Muscle of back (tissue), 11 donors: ENCODE data around the gene MEIS2. TPM values are rescaled to one million over a fixed set of nuclear protein-coding genes. Genes with fewer than 3 reads are reported as not detected.
"Not testable (repeated sequence)": the region's sequence is repeated elsewhere in the genome, so short reads cannot be mapped to it uniquely, and the experiment has no call there.

Experiments used
- DNase-seq, 3 donors: peaks; one replicate each; pipeline versions ENCODE4 v3.0.0 to v3.0.0-alpha.2; 2013
- polyA plus RNA-seq, 10 donors: library from polyadenylated mRNA; unstranded; fragments of 120-200 nt; gene quantifications; one replicate each; pipeline ENCODE4 v1.2.1, GENCODE V29; 2013; ENCODE audit not compliant: insufficient read length in 10 of 10

Gene MEIS2
- polyA plus RNA-seq, 10 donors, result 8.6 to 21.2 (median 9.8) TPM

- DNase-seq, result peak in 2 of 3 donors; percentile 11 to 34
These were observed 91.1 kb downstream of the MEIS2 start for GRCh38 chr15:37009288-37009687.

GRCh38 chr15:37008205-37008604, 92.1 kb downstream of the MEIS2 start:
- no peak for DNase-seq

GRCh38 chr15:37007301-37007700, 93.0 kb downstream of the MEIS2 start:
- no peak for DNase-seq

- no peak for DNase-seq
These were observed 95.2 kb downstream of the MEIS2 start for GRCh38 chr15:37004981-37005735.

GRCh38 chr15:37004373-37004869, 95.9 kb downstream of the MEIS2 start:
- no peak for DNase-seq

GRCh38 chr15:37002041-37002672, 98.2 kb downstream of the MEIS2 start:
- no peak for DNase-seq

- DNase-seq, result no peak
These were observed 98.9 kb downstream of the MEIS2 start for GRCh38 chr15:37001417-37001816.

GRCh38 chr15:36999778-37000177, 100.6 kb downstream of the MEIS2 start:
- DNase-seq, result no peak

GRCh38 chr15:36996538-36997181, 103.7 kb downstream of the MEIS2 start:
- DNase-seq, result no peak

- DNase-seq, result no peak
These were observed 104.2 kb downstream of the MEIS2 start for GRCh38 chr15:36996121-36996520.

- DNase-seq, result no peak
These were observed 105.6 kb downstream of the MEIS2 start for GRCh38 chr15:36994790-36995189.

GRCh38 chr15:36992454-36992853, 107.9 kb downstream of the MEIS2 start:
- no peak for DNase-seq

- no peak for DNase-seq
These were observed 111.4 kb downstream of the MEIS2 start for GRCh38 chr15:36988947-36989346.

- DNase-seq, result no peak
These were observed 117.9 kb downstream of the MEIS2 start for GRCh38 chr15:36982430-36982829.

- DNase-seq, result not testable (repeated sequence)
These were observed 120.1 kb downstream of the MEIS2 start for GRCh38 chr15:36980281-36980680.

GRCh38 chr15:36978625-36979024, 121.7 kb downstream of the MEIS2 start:
- DNase-seq, result no peak

GRCh38 chr15:36978126-36978525, 122.2 kb downstream of the MEIS2 start:
- DNase-seq, result no peak

GRCh38 chr15:36977659-36978058, 122.7 kb downstream of the MEIS2 start:
- DNase-seq, result no peak

- no peak for DNase-seq
These were observed 127.6 kb downstream of the MEIS2 start for GRCh38 chr15:36972704-36973103.

- DNase-seq, result no peak
These were observed 129.8 kb downstream of the MEIS2 start for GRCh38 chr15:36970522-36970921.

- no peak for DNase-seq
These were observed 132.4 kb downstream of the MEIS2 start for GRCh38 chr15:36967929-36968328.

- DNase-seq, result no peak
These were observed 133.6 kb downstream of the MEIS2 start for GRCh38 chr15:36966708-36967107.
